PC-3 (cell line): ENCODE measurements around the gene PDE9A. TPM values are rescaled to one million over a fixed set of nuclear protein-coding genes. Genes with fewer than 3 reads are reported as not detected.

Source experiments
- ATAC-seq: fragments of 200-7000 bp; cut with Tn5 transposase; 2 replicates; pipeline ENCODE4 v1.9.1; 2020; ENCODE audit warnings: mild to moderate bottlenecking, moderate library complexity
- BruUV-seq: library from RNA; stranded (reverse); fragments of 400-500 nt; replicated peaks from 2 replicates; lab custom pipeline; 2021; lab: Mats Ljungman, UMichigan
- CTCF ChIA-PET: fragments of 300-600 bp; sonication (Branson Sonifier 250); formaldehyde crosslinking; loops from one replicate; lab custom pipeline; 2022; ENCODE audit warnings: antibody characterized with exemption; lab: Charles Lee
- POLR2A ChIA-PET: fragments of 300-600 bp; sonication (Branson Sonifier 250); formaldehyde crosslinking; loops from one replicate; lab custom pipeline; 2022; ENCODE audit warnings: antibody characterized with exemption; ENCODE audit not compliant: unreplicated experiment; lab: Charles Lee
- DNase-seq: peaks from one replicate; pipeline ENCODE4 v3.0.0-alpha.2; 2015
- H2AFZ ChIP-seq: fragments of 300-600 bp; sonication (generic); 2 replicates; pipeline ENCODE4 v1.6.0; 2016; ENCODE audit warnings: antibody characterized with exemption, low read length
- H3F3A ChIP-seq: fragments of 300-600 bp; sonication (generic); one replicate; pipeline ENCODE4 v1.6.0; 2017; ENCODE audit warnings: antibody characterized with exemption, low read length, control low read depth, mild to moderate bottlenecking; ENCODE audit not compliant: unreplicated experiment
- H3K27ac ChIP-seq: fragments of 300-600 bp; sonication (generic); 2 replicates; pipeline ENCODE4 v1.5.1; 2016; ENCODE audit warnings: mild to moderate bottlenecking, low read length
- H3K27me3 ChIP-seq: fragments of 300-600 bp; sonication (generic); 2 replicates; pipeline ENCODE4 v1.6.1; 2016; ENCODE audit warnings: low read length, mixed read lengths
- H3K36me3 ChIP-seq: fragments of 300-600 bp; sonication (generic); 2 replicates; pipeline ENCODE4 v1.6.1; 2016; ENCODE audit warnings: low read depth, mixed run types, low read length, mixed read lengths
- H3K4me1 ChIP-seq: fragments of 300-600 bp; sonication (generic); 2 replicates; pipeline ENCODE4 v1.5.1; 2016; ENCODE audit warnings: low read length; ENCODE audit not compliant: insufficient read depth
- H3K4me2 ChIP-seq: fragments of 300-600 bp; sonication (generic); 2 replicates; pipeline ENCODE4 v1.6.0; 2016; ENCODE audit warnings: low read length
- H3K4me3 ChIP-seq: fragments of 300-600 bp; sonication (generic); 2 replicates; pipeline ENCODE4 v1.5.1; 2016; ENCODE audit warnings: mild to moderate bottlenecking, low read length, mixed read lengths
- H3K79me2 ChIP-seq: fragments of 300-600 bp; sonication (generic); 2 replicates; pipeline ENCODE4 v1.6.1; 2017; ENCODE audit warnings: low read length, mixed read lengths
- H3K9ac ChIP-seq: fragments of 300-600 bp; sonication (generic); 2 replicates; pipeline ENCODE4 v1.6.0; 2016; ENCODE audit warnings: mild to moderate bottlenecking, low read length
- H3K9me2 ChIP-seq: fragments of 300-600 bp; sonication (generic); replicated peaks from 2 replicates; pipeline ENCODE4 v1.6.1; 2016; ENCODE audit warnings: mixed run types, low read length, mixed read lengths
- H3K9me3 ChIP-seq: fragments of 300-600 bp; sonication (generic); 2 replicates; pipeline ENCODE4 v1.6.1; 2016; ENCODE audit warnings: low read length, mixed read lengths
- H4K20me1 ChIP-seq: fragments of 300-600 bp; sonication (generic); 2 replicates; pipeline ENCODE4 v1.6.1; 2016; ENCODE audit warnings: low read length, mixed read lengths
- CTCF ChIP-seq: fragments of 300-600 bp; sonication (generic); conservative IDR thresholded peaks from 2 replicates; pipeline ENCODE4 v1.5.1; 2017; ENCODE audit warnings: antibody characterized with exemption, low read depth, mild to moderate bottlenecking, low read length
- EZH2 ChIP-seq: fragments of 300-600 bp; sonication (generic); IDR thresholded peaks from one replicate; pipeline ENCODE4 v1.6.1; 2017; ENCODE audit warnings: antibody characterized with exemption, mild to moderate bottlenecking, low read length; ENCODE audit not compliant: unreplicated experiment
- EZH2phosphoT487 ChIP-seq: fragments of 300-600 bp; sonication (generic); IDR thresholded peaks from 2 replicates; pipeline ENCODE4 v1.6.1; 2018; ENCODE audit warnings: mild to moderate bottlenecking, antibody characterized with exemption, low read length, borderline replicate concordance
- intact Hi-C: fragments of 100-400 bp; cut with micrococcal nuclease; formaldehyde crosslinking; loops from 2 replicates; pipeline ENCODE4 v1.9.0; 2023
- total RNA-seq: library from RNA; depleted of rRNA; stranded (reverse); fragments of >200 nt; gene quantifications from 2 replicates; pipeline ENCODE4 v1.2.3, GENCODE V29; 2014

Gene PDE9A
- total RNA-seq, 1 experiment from 2014 or later, result 0.33 TPM

- H3K9me2 ChIP-seq, result no peaks in the 10 kb centered on the region
- H3K4me3 ChIP-seq, result no peak overlapping the region
- ATAC-seq (no peak), DNase-seq (no peak)
- no peak overlapping the region for H3K4me2 ChIP-seq
- peaks cover 8% of the 10 kb centered on the region for H3K4me1 ChIP-seq
- ChIA-PET POLR2A (no interaction called here), CTCF (no interaction called here)
- H3F3A ChIP-seq, result no peaks in the 10 kb centered on the region
- intact Hi-C loops, result loop anchor here (10.0 kb wide), 1 partner anchor 135 kb away; no protein-coding TSS in a partner anchor
- no peaks in the 10 kb centered on the region for H4K20me1 ChIP-seq
- TF ChIP-seq EZH2 (no peak), EZH2phosphoT487 (no peak), CTCF (no peak)
- BruUV-seq, result no TSS peak
- no peak overlapping the region for H2AFZ ChIP-seq
- peaks cover 72% of the 10 kb centered on the region for H3K27me3 ChIP-seq
- H3K79me2 ChIP-seq, result no peaks in the 10 kb centered on the region
- no peaks in the 10 kb centered on the region for H3K9me3 ChIP-seq
- H3K36me3 ChIP-seq, result no peaks in the 10 kb centered on the region
- no peak overlapping the region for H3K9ac ChIP-seq
- H3K27ac ChIP-seq, result no peak overlapping the region
These were observed 26.1 kb downstream of the PDE9A start for GRCh38 chr21:42679319-42680057.

GRCh38 chr21:42680058-42680330 lies 26.6 kb downstream of the PDE9A start:
- Histone ChIP-seq H3K9ac (no peak overlapping the region), H3K9me3 (no peaks in the 10 kb centered on the region), H3F3A (no peaks in the 10 kb centered on the region), H4K20me1 (no peaks in the 10 kb centered on the region), H3K4me2 (no peak overlapping the region), H3K9me2 (no peaks in the 10 kb centered on the region), H3K27me3 (peaks cover 67% of the 10 kb centered on the region), H2AFZ (no peak overlapping the region), H3K4me3 (no peak overlapping the region), H3K4me1 (peaks cover 14% of the 10 kb centered on the region), H3K27ac (no peak overlapping the region), H3K79me2 (no peaks in the 10 kb centered on the region), H3K36me3 (no peaks in the 10 kb centered on the region)
- DNase-seq (no peak), ATAC-seq (no peak)
- intact Hi-C loops, result no loop called here
- TF ChIP-seq EZH2phosphoT487 (no peak), CTCF (no peak), EZH2 (no peak)
- ChIA-PET POLR2A (no interaction called here), CTCF (no interaction called here)
- BruUV-seq, result no TSS peak

- BruUV-seq, result no TSS peak
- Histone ChIP-seq H3K27me3 (peaks cover 63% of the 10 kb centered on the region), H2AFZ (no peak overlapping the region), H3K9me2 (no peaks in the 10 kb centered on the region), H3K9ac (no peak overlapping the region), H3K79me2 (no peaks in the 10 kb centered on the region), H3K4me2 (no peak overlapping the region), H3K4me3 (no peak overlapping the region), H3K9me3 (no peaks in the 10 kb centered on the region), H3K36me3 (no peaks in the 10 kb centered on the region), H3K4me1 (peaks cover 15% of the 10 kb centered on the region), H4K20me1 (no peaks in the 10 kb centered on the region), H3F3A (no peaks in the 10 kb centered on the region), H3K27ac (no peak overlapping the region)
- CTCF ChIA-PET, result no interaction called here
- intact Hi-C loops, result no loop called here
- ATAC-seq, result no peak
- POLR2A ChIA-PET, result no interaction called here
- TF ChIP-seq CTCF (no peak), EZH2 (no peak), EZH2phosphoT487 (no peak)
- DNase-seq, result no peak
These were observed 27.0 kb downstream of the PDE9A start for GRCh38 chr21:42680429-42680828.
